PC-9 (cell line): Measurements from ENCODE around the gene RXFP2. TPM values are rescaled to one million over a fixed set of nuclear protein-coding genes. Genes with fewer than 3 reads are reported as not detected.

Experiments used
- BruUV-seq: library from RNA; stranded (reverse); fragments of 400-500 nt; replicated peaks from 2 replicates; lab custom pipeline; 2021; lab: Mats Ljungman, UMichigan
- CTCF ChIA-PET: fragments of 300-600 bp; sonication (Branson Sonifier 250); formaldehyde crosslinking; loops from one replicate; lab custom pipeline; 2022; ENCODE audit warnings: antibody characterized with exemption; lab: Charles Lee
- POLR2A ChIA-PET: fragments of 300-600 bp; sonication (Branson Sonifier 250); formaldehyde crosslinking; loops from one replicate; lab custom pipeline; 2022; ENCODE audit warnings: antibody characterized with exemption; ENCODE audit not compliant: unreplicated experiment; lab: Charles Lee
- DNase-seq, 2 experiments: peaks; one replicate each; pipeline versions ENCODE4 v3.0.0 to v3.0.0-alpha.2; 2015 to 2022; ENCODE audit warnings: mixed read lengths in 1 of 2
- H2AFZ ChIP-seq: fragments of 200-600 bp; sonication (generic); 2 replicates; pipeline ENCODE4 v1.8.1; 2017; ENCODE audit warnings: antibody characterized with exemption
- H3F3A ChIP-seq: fragments of 200-600 bp; sonication (generic); 2 replicates; pipeline ENCODE4 v1.8.1; 2017; ENCODE audit warnings: antibody characterized with exemption, mild to moderate bottlenecking, low read depth; ENCODE audit not compliant: insufficient read depth
- H3K27ac ChIP-seq: fragments of 200-600 bp; sonication (generic); 2 replicates; pipeline ENCODE4 v1.6.1; 2016; ENCODE audit warnings: mixed run types
- H3K27me3 ChIP-seq: fragments of 200-600 bp; sonication (generic); 2 replicates; pipeline ENCODE4 v1.6.1; 2016; ENCODE audit warnings: low read depth, mixed run types; ENCODE audit not compliant: insufficient read depth
- H3K36me3 ChIP-seq: fragments of 200-600 bp; sonication (generic); 2 replicates; pipeline ENCODE4 v1.6.1; 2016; ENCODE audit warnings: low read depth, mixed run types
- H3K4me1 ChIP-seq: fragments of 200-600 bp; sonication (generic); replicated peaks from 2 replicates; pipeline ENCODE4 v1.6.1; 2016; ENCODE audit warnings: mixed run types; ENCODE audit not compliant: insufficient read depth
- H3K4me2 ChIP-seq: fragments of 200-600 bp; sonication (generic); 2 replicates; pipeline ENCODE4 v1.6.1; 2017; ENCODE audit warnings: mixed run types
- H3K4me3 ChIP-seq: fragments of 200-600 bp; sonication (generic); 2 replicates; pipeline ENCODE4 v1.6.1; 2016; ENCODE audit warnings: mixed run types
- H3K79me2 ChIP-seq: fragments of 200-600 bp; sonication (generic); 2 replicates; pipeline ENCODE4 v1.6.1; 2017; ENCODE audit warnings: low read depth, mixed run types
- H3K9me2 ChIP-seq: fragments of 200-600 bp; sonication (generic); 2 replicates; pipeline ENCODE4 v1.8.1; 2017; ENCODE audit warnings: mild to moderate bottlenecking; ENCODE audit not compliant: insufficient read depth
- H3K9me3 ChIP-seq: fragments of 200-600 bp; sonication (generic); 2 replicates; pipeline ENCODE4 v1.8.1; 2016; ENCODE audit warnings: low read depth; ENCODE audit not compliant: insufficient read depth
- H4K20me1 ChIP-seq: fragments of 200-600 bp; sonication (generic); 2 replicates; pipeline ENCODE4 v1.8.1; 2017; ENCODE audit not compliant: insufficient read depth
- EZH2 ChIP-seq: fragments of 200-600 bp; sonication (generic); IDR thresholded peaks from 2 replicates; pipeline ENCODE4 v1.8.0; 2017; ENCODE audit warnings: antibody characterized with exemption, low read depth
- intact Hi-C: fragments of 100-400 bp; cut with micrococcal nuclease; formaldehyde crosslinking; loops from one replicate; pipeline ENCODE4 v1.10.0; 2022; ENCODE audit not compliant: unreplicated experiment
- total RNA-seq: library from RNA; stranded (reverse); gene quantifications from 2 replicates; pipeline ENCODE4 v1.2.3, GENCODE V29; 2021
- TF ChIP-seq, protein P1 (sequence below): fragments of 200-600 bp; sonication (generic); conservative IDR thresholded peaks from 2 replicates; pipeline ENCODE4 v1.6.1; 2017; ENCODE audit warnings: mixed run types, antibody characterized with exemption, mild to moderate bottlenecking, moderate library complexity

RXFP2 gene
- total RNA-seq, 1 experiment from 2014 or later, result not detected

DNA sequence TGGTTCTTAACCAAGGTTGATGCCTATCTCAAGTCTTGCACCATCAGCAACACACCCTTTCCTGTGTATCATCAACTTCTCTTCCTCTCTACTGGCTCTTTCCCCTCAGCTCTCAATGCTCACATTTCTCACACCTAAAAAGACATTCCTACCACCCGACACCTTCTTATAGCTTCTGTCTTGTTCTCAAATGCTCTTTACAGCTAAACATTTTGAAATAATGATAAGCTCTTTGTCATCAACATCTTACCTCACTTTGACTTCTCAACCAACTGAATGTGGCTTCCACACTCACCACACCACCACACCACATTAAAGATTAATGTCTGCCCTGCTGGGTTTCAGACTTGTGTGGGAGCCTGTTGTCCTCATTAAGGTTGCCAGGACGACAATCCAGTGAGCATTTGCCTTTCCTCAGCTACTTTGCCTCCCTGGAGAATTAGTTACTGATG, 67.8 kb downstream of the RXFP2 start:
- intact Hi-C loops, result no loop called here
- H3K4me3 ChIP-seq, result no peak overlapping the region
- CTCF ChIA-PET, result no interaction called here
- H3K27ac ChIP-seq, result no peak overlapping the region
- H3K4me1 ChIP-seq, result no peaks in the 10 kb centered on the region
- H3K27me3 ChIP-seq, result peaks cover 25% of the 10 kb centered on the region; the same call in 1 of the 2 replicates
- no peaks in the 10 kb centered on the region for H4K20me1 ChIP-seq
- DNase-seq, result no peak
- H3K36me3 ChIP-seq, result no peaks in the 10 kb centered on the region
- no peak overlapping the region for H3K4me2 ChIP-seq
- H3K9me3 ChIP-seq, result peaks cover 1% of the 10 kb centered on the region; the same call in 1 of the 2 replicates
- POLR2A ChIA-PET, result no interaction called here
- no TSS peak for BruUV-seq
- H3K79me2 ChIP-seq, result no peaks in the 10 kb centered on the region
- H3F3A ChIP-seq, result no peaks in the 10 kb centered on the region
- TF ChIP-seq, protein P1, sequence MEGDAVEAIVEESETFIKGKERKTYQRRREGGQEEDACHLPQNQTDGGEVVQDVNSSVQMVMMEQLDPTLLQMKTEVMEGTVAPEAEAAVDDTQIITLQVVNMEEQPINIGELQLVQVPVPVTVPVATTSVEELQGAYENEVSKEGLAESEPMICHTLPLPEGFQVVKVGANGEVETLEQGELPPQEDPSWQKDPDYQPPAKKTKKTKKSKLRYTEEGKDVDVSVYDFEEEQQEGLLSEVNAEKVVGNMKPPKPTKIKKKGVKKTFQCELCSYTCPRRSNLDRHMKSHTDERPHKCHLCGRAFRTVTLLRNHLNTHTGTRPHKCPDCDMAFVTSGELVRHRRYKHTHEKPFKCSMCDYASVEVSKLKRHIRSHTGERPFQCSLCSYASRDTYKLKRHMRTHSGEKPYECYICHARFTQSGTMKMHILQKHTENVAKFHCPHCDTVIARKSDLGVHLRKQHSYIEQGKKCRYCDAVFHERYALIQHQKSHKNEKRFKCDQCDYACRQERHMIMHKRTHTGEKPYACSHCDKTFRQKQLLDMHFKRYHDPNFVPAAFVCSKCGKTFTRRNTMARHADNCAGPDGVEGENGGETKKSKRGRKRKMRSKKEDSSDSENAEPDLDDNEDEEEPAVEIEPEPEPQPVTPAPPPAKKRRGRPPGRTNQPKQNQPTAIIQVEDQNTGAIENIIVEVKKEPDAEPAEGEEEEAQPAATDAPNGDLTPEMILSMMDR, result no peak
- no peak for TF ChIP-seq EZH2
- H3K9me2 ChIP-seq, result no peaks in the 10 kb centered on the region; the same call in 1 of the 2 replicates
- H2AFZ ChIP-seq, result no peak overlapping the region

DNA sequence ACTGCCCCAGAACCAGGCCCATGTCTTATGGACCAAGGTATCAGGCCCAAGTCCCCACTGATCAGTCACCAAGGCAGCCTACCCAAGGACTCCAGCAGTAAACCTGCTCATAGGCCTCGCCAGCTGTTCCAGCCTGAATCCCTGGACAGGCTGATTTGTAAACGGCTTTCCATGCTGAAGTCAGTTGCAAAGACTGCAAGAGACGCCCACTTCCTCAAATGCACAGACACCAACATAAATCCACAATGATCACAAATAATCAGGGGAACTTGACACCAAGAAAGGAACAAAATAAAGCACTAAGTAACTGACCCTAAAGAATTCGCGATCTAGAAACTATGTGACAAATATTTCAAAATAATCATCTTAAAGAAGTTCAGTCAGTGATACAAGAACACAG, 75.2 kb downstream of the RXFP2 start:
- Histone ChIP-seq H3K79me2 (no peaks in the 10 kb centered on the region), H4K20me1 (no peaks in the 10 kb centered on the region), H3F3A (no peaks in the 10 kb centered on the region), H3K4me3 (no peak overlapping the region), H3K36me3 (no peaks in the 10 kb centered on the region), H3K9me2 (no peaks in the 10 kb centered on the region), H3K4me2 (no peak overlapping the region), H3K9me3 (no peaks in the 10 kb centered on the region), H2AFZ (no peak overlapping the region), H3K4me1 (no peaks in the 10 kb centered on the region), H3K27me3 (no peaks in the 10 kb centered on the region), H3K27ac (no peak overlapping the region)
- CTCF ChIA-PET, result no interaction called here
- POLR2A ChIA-PET, result no interaction called here
- TF ChIP-seq EZH2, result no peak
- TF ChIP-seq, protein P1, result no peak
- DNase-seq, result no peak
- BruUV-seq, result no TSS peak
- intact Hi-C loops, result no loop called here

DNA sequence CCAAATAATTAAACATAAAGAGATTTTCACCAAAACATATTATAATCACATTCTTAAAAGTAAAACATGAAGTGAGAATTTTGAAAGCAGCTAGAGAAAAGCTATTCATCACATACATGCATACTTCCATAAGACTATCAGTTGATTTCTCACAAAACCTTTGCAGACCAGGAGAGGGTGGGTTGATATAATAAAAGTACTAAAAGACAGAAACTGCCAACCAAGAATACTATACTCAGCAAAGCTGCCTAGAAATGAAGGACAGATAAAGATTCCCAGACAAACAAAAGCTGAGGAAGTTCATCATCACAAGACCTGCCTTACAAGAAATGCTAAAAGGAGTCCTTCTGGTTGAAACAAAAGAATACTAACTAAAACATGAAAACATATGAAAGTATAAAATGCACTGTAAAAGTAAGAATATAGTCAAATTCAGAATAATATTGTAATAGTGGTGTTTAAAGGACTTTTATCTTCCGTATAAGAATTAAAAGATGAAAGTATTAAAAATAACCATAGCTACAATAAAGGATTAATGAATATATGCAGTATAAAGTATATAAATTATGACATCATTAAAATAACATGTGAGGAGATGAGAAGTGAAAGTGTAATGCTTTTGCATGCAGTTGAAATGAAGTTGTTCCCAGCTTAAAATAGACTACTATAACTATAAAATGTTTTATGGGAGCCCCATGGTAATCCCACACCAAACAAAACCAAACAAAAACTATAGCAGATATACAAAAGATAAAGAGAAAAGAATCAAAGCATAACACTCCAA, 76.2 kb downstream of the RXFP2 start:
- Histone ChIP-seq H3K79me2 (no peaks in the 10 kb centered on the region), H3K4me3 (no peak overlapping the region), H3K9me2 (no peaks in the 10 kb centered on the region), H3K36me3 (no peaks in the 10 kb centered on the region), H4K20me1 (no peaks in the 10 kb centered on the region), H3K27ac (no peak overlapping the region), H3K4me2 (no peak overlapping the region), H3K9me3 (no peaks in the 10 kb centered on the region), H2AFZ (no peak overlapping the region), H3F3A (no peaks in the 10 kb centered on the region), H3K4me1 (no peaks in the 10 kb centered on the region), H3K27me3 (no peaks in the 10 kb centered on the region)
- TF ChIP-seq EZH2, result no peak
- TF ChIP-seq, protein P1, result no peak
- BruUV-seq, result no TSS peak
- no peak for DNase-seq
- ChIA-PET POLR2A (no interaction called here), CTCF (no interaction called here)
- intact Hi-C loops, result no loop called here
